GM04503 (cell line): ENCODE data around the gene KCNC4.

ENCODE experiments used
- DNase-seq: peaks from one replicate; pipeline ENCODE4 v3.0.0-alpha.2; 2012; ENCODE audit warnings: low read depth

KCNC4 gene

DNA sequence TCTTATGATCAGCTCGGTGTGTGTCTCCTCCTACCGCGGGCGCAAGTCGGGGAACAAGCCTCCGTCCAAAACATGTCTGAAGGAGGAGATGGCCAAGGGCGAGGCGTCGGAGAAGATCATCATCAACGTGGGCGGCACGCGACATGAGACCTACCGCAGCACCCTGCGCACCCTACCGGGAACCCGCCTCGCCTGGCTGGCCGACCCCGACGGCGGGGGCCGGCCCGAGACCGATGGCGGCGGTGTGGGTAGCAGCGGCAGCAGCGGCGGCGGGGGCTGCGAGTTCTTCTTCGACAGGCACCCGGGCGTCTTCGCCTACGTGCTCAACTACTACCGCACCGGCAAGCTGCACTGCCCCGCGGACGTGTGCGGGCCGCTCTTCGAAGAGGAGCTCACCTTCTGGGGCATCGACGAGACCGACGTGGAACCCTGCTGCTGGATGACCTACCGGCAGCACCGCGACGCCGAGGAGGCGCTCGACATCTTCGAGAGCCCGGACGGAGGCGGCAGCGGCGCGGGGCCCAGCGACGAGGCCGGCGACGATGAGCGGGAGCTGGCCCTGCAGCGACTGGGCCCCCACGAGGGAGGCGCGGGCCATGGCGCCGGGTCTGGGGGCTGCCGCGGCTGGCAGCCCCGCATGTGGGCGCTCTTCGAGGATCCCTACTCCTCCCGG lies 1.5 kb downstream of the KCNC4 start:
- DNase-seq: no peak

- no peak for DNase-seq
Measured at GRCh38 chr1:110212169-110213142, 2.3 kb downstream of the KCNC4 start.

- DNase-seq: no peak
Measured at GRCh38 chr1:110213143-110213540, 3.0 kb downstream of the KCNC4 start.

DNA sequence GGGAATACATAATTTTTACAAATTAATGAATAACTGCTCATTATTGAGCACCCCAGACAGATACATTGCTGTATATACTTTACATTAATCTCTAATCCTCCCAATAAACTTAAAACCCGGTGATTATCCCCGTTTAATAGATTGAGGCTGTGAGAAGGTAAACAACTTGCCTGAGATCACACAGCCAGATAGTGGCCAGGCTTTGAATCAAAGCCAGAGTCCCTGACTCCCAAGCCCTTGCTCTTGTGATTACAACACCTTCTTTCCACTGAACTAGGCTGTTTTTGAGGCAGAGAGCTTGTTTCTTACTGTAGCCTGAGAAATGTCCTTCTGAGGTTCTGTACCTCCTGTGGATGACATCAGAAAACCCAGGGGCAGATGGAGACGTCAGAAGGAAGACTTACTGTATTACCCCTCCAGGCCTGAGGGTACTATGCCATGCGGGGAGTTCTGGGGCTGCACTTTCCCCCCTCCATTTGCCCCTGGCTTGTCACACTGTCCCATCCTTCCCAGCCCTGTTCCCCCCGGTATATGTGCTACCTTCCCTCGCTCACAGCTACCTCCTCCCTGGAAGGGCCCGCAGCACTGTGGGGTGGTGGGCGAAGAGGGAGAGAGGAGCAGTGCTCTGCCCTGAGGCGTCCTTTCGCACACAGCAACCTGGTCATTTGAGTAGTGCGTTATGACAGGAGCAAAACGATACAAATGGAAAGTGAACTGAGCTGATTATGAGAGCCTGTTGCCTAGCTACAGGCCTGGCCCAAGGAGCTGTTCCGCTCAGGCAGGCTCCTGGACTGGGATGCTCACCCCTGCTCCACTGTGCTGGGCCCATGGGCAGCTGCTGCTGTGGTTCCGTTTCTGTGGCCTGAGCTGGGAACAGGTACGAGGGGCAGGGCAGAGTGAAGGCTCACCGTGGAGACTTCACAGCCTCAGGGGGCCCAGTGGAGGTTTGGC lies 4.6 kb downstream of the KCNC4 start:
- DNase-seq: no peak

- DNase-seq: no peak
Measured at GRCh38 chr1:110215621-110216515, 5.8 kb downstream of the KCNC4 start.

DNA sequence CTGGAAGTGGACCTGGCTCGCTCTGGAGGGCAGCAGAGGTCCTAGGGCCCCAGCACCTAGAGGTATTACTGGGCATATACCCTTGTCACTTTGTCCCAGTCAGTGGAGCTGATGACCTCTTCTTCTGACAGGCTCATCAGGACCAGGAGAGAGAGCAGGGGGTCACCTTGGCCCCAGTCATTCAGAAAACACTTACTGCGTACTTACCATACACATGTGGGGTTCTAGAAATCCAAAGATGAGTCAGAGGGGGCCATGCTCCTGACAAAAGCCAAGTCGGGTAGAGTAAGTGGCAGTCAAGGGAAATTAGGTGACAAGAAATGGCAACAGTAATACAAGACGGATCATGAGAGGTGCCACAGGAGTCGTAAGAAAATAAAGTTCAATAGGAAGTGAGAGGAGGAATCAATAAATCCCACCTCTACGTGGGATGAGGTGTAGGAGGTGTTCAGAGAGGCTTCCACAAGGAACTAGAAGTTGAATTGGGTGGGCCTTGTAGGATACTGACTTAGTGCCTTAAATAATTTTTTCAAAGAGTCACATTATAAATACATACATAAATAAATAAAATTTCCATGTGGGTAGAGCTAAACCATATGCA lies 6.8 kb downstream of the KCNC4 start:
- no peak for DNase-seq

GRCh38 chr1:110218137-110218536 lies 8.0 kb downstream of the KCNC4 start:
- no peak for DNase-seq

DNA sequence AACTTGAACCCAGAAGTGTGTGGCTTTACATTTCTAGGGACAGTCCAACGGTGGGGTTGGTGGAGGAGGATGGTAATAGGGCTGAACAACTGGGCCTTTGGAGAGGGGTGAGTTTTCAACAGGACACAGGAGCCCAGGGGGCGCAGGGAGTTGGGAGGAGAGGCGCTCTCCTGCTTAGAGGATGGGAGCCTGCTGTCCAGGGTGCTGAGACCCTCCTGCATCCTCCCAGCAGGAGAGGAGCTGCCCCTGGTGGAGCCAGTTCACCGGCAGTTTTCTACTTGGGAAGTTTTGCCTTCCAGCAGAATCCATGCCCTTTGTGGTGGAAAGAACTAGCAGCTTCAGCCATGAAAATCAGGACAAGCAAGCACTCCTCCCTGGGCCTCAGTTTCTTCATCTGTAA lies 8.6 kb downstream of the KCNC4 start:
- DNase-seq: no peak

GRCh38 chr1:110220324-110220723 lies 10.2 kb downstream of the KCNC4 start:
- no peak for DNase-seq

DNA sequence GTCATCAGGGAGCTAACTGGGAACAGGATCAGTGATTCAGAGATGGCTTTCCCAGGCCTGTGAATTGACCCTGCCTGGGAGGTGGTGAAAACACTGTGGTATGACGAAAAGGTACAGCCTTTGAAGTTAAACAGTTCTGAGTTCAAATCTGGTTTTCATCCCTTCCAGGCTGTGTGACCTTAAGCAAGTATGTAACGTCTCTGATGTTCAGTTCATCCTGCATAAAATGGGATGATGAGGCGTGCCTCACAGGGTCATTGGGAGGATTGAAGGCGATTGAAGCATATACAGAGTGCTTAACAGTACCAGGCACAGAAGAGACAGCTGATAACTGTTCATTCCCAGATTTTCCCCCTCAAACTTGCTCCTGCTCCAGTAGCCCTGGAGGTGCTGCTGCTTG lies 11.0 kb downstream of the KCNC4 start:
- DNase-seq: no peak

DNA sequence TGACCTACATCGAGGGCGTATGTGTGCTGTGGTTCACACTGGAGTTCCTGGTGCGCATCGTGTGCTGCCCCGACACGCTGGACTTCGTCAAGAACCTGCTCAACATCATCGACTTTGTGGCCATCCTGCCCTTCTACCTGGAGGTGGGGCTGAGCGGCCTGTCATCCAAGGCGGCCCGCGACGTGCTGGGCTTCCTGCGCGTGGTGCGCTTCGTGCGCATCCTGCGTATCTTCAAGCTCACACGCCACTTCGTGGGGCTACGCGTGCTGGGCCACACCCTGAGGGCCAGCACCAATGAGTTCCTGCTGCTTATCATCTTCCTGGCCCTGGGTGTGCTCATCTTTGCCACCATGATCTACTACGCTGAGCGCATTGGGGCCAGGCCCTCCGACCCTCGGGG lies 13.0 kb downstream of the KCNC4 start:
- no peak for DNase-seq

GRCh38 chr1:110223581-110223980 lies 13.5 kb downstream of the KCNC4 start:
- no peak for DNase-seq

GRCh38 chr1:110224240-110224995 lies 14.3 kb downstream of the KCNC4 start:
- DNase-seq: no peak

DNA sequence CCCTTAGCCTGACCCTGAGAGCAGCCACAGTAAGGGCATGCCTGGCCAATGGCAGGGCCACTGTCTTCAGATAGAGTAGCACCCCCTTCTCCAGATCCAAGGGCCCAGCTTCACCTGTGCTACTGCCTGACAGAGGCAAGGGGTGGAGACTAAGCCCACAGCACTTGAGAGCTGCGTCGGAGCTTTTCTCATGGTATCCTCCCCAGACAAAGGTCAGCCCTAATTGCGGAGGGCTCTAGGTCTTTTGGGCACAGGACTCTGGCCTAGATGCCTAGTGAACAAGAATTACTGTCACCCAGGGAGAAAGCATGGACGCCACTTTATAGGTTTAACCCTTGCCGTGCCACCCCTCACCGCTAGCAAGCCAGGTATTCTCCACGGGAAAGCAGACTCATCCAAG lies 15.1 kb downstream of the KCNC4 start:
- DNase-seq: no peak

DNA sequence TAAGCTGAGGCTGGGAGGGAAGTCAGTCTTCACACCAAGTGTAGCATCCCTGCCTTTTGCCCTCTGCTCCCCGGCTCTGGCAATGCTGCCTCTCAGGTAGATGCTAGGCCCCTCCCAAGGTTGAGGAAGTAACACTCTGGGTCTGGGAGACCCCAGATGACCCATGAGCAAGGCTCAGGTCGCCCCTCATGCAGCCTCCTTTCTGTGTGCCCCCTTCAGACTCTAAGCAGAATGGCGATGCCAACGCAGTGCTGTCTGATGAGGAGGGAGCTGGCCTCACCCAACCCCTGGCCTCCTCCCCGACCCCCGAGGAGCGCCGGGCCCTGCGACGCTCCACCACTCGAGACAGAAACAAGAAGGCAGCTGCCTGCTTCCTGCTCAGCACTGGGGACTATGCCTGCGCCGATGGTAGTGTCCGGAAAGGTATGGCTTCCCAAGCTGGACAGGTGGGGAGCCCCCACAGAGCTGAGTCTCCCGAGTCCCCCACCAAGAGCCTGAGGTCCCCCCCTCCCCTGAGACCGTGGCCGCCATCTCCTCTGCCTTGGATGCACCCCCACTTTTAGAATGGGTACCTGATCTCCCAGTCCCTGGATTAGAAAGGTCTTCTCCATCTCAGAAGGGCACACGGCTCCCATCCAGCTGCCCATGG lies 15.8 kb downstream of the KCNC4 start:
- no peak for DNase-seq

- no peak for DNase-seq
Measured at GRCh38 chr1:110227774-110228173, 17.7 kb downstream of the KCNC4 start.

- no peak for DNase-seq
Measured at GRCh38 chr1:110228381-110228780, 18.3 kb downstream of the KCNC4 start.

DNA sequence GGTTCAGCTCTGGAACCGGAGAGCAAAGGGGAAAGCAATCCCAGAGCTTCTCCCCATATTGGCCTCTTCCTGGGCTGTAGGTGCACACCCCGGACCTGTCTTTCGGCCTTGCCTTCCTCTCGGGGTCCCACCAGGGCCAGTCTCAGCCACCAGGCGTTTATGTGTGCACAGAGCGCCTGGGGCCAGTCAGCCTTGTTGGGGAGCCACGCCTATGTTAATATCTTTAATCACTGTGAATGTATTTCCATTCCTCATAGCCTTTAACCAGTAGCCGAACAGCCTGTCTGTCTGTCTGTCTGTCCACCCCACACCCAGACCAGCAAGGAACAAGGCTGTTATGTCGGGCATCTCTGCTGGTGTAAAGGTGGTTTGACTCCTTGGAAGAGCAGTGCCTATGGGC lies 18.8 kb downstream of the KCNC4 start:
- DNase-seq: no peak

- no peak for DNase-seq
Measured at GRCh38 chr1:110229348-110230001, 19.4 kb downstream of the KCNC4 start.
